Measurements from ENCODE around the gene CAPZA1. TPM values are rescaled to one million over a fixed set of nuclear protein-coding genes. Genes with fewer than 3 reads are reported as not detected.
"Not testable (repeated sequence)": the region's sequence is repeated elsewhere in the genome, so short reads cannot be mapped to it uniquely, and the experiment has no call there.

The CAPZA1 gene
- total RNA-seq, 2 experiments from 2014 or later: 234 TPM

DNA sequence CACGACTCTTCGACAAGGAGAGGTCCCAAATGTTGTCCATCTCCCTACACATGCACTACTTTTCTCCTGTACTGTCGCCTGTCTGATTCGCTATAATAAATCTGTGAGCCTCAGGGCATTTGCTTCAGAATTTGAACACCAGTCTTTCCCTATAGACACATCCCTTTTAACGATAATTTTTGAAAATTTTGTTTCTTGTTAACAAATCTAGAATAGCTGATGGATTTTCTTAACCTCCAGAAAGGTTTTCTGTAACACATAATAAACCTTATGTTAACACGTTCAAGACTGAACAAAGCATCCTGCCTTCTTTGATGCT, 704 bp downstream of the CAPZA1 start:
- H3K9me2 ChIP-seq (ENCODE audit: insufficient read depth, low read length): no peaks in the 10 kb centered on the region
- ChIA-PET CTCF (ENCODE audit: unreplicated experiment) (no interaction called here), POLR2A (interaction anchor here (0.9 to 1.6 kb wide), 4 partner anchors 17 to 89 kb away, joined by 3 to 7 read pairs (median 4); no protein-coding TSS in a partner anchor)
- H3K4me1 ChIP-seq (ENCODE audit: insufficient read depth, low read length, poor library complexity, severe bottlenecking): peaks cover 36% of the 10 kb centered on the region
- H3K4me2 ChIP-seq (ENCODE audit: low read length): peak overlapping the region; percentile 94
- H3K27ac ChIP-seq (ENCODE audit: low read depth, low read length, poor library complexity, severe bottlenecking): peak overlapping the region; percentile 93
- peaks cover 25% of the 10 kb centered on the region for H4K20me1 ChIP-seq (ENCODE audit: insufficient read depth, low read length)
- peaks cover 75% of the 10 kb centered on the region for H3K79me2 ChIP-seq (ENCODE audit: insufficient read depth, low read depth, low read length)
- H3K36me3 ChIP-seq (ENCODE audit: insufficient read depth, low read length): peaks cover 26% of the 10 kb centered on the region
- no peak for TF ChIP-seq EZH2phosphoT487 (IDR thresholded peaks at IDR 0.05; ENCODE audit: borderline replicate concordance, low read depth, low read length)
- TF ChIP-seq, protein P1, sequence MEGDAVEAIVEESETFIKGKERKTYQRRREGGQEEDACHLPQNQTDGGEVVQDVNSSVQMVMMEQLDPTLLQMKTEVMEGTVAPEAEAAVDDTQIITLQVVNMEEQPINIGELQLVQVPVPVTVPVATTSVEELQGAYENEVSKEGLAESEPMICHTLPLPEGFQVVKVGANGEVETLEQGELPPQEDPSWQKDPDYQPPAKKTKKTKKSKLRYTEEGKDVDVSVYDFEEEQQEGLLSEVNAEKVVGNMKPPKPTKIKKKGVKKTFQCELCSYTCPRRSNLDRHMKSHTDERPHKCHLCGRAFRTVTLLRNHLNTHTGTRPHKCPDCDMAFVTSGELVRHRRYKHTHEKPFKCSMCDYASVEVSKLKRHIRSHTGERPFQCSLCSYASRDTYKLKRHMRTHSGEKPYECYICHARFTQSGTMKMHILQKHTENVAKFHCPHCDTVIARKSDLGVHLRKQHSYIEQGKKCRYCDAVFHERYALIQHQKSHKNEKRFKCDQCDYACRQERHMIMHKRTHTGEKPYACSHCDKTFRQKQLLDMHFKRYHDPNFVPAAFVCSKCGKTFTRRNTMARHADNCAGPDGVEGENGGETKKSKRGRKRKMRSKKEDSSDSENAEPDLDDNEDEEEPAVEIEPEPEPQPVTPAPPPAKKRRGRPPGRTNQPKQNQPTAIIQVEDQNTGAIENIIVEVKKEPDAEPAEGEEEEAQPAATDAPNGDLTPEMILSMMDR (conservative IDR thresholded peaks at IDR 0.05; ENCODE audit: low read length): no peak
- no peak overlapping the region for H2AFZ ChIP-seq (ENCODE audit: low read length)
- TSS peak; percentile 69 for BruUV-seq (replicated peaks)
- peak overlapping the region; percentile 86 for H3K4me3 ChIP-seq (ENCODE audit: low read depth, low read length, poor library complexity, severe bottlenecking)
- intact Hi-C loops (cut with micrococcal nuclease; ENCODE audit: unreplicated experiment): loop anchor here (1.0 to 10.0 kb wide), 2 partner anchors 81 to 334 kb away; partner anchors contain the start of gene SLC16A1
- H3K9me3 ChIP-seq (ENCODE audit: low read length): no peaks in the 10 kb centered on the region
- no peak for DNase-seq (ENCODE audit: low spot score)

DNA sequence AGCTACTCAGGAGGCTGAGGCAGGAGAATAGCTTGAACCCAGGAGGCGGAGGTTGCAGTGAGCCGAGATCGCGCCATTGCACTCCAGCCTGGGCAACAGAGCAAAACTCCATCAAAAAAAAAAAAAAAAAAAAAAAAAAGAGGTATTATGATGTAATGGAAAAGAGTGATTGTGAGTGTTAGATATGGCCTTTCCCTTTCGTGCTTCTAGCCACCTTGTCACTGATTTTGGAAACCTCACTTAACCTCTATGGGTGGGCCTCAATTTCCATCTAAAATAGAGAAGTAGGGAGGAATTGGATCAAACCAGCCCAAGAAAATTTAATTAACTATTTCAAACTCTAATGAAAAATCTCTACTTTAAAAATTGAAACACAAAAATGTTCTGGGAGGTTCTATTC, 4.9 kb downstream of the CAPZA1 start:
- BruUV-seq (replicated peaks); H3K9me3 ChIP-seq (ENCODE audit: low read length); H3K4me3 ChIP-seq (ENCODE audit: low read depth, low read length, poor library complexity, severe bottlenecking); CTCF ChIA-PET (ENCODE audit: unreplicated experiment); H3K27ac ChIP-seq (ENCODE audit: low read depth, low read length, poor library complexity, severe bottlenecking); H3K9me2 ChIP-seq (ENCODE audit: insufficient read depth, low read length); DNase-seq (ENCODE audit: low spot score); H2AFZ ChIP-seq (ENCODE audit: low read length): not testable (repeated sequence)
- Histone ChIP-seq H3K79me2 (ENCODE audit: insufficient read depth, low read depth, low read length) (peaks cover 99% of the 10 kb centered on the region), H3K4me2 (ENCODE audit: low read length) (peak overlapping the region; percentile 0; the same call in 1 of the 2 replicates), H3K4me1 (ENCODE audit: insufficient read depth, low read length, poor library complexity, severe bottlenecking) (peaks cover 54% of the 10 kb centered on the region), H3K36me3 (ENCODE audit: insufficient read depth, low read length) (peaks cover 56% of the 10 kb centered on the region), H4K20me1 (ENCODE audit: insufficient read depth, low read length) (peaks cover 62% of the 10 kb centered on the region)
- intact Hi-C loops (cut with micrococcal nuclease; ENCODE audit: unreplicated experiment): loop anchor here (10.0 kb wide), 1 partner anchor 330 kb away; the partner anchor contains the start of gene SLC16A1
- POLR2A ChIA-PET: interaction anchor here (0.7 kb wide), 1 partner anchor 9 kb away, joined by 3 read pairs; no protein-coding TSS in a partner anchor

DNA sequence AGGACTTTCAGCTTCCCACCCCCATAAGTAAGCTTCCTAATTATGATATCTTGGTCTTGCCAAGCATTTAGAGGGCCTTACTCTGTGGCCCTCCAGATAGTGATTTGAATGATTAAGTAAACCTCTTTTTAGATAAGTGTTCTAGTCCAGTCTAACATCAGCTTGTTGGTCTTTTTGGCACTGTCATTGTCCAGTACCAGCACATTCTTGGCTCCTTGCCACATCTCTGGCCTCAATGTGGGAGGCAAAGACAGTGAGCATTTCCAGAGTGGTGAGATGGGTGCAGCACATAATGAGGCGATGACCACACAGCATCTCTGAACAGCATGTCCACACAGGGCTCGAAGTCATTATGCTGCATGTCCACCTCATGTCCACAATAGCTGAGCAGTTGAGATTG, 6.1 kb downstream of the CAPZA1 start:
- no TSS peak for BruUV-seq (replicated peaks)
- Histone ChIP-seq H3K79me2 (ENCODE audit: insufficient read depth, low read depth, low read length) (peaks cover 100% of the 10 kb centered on the region), H3K4me2 (ENCODE audit: low read length) (no peak overlapping the region), H3K4me3 (ENCODE audit: low read depth, low read length, poor library complexity, severe bottlenecking) (no peak overlapping the region), H4K20me1 (ENCODE audit: insufficient read depth, low read length) (peaks cover 62% of the 10 kb centered on the region), H3K36me3 (ENCODE audit: insufficient read depth, low read length) (peaks cover 62% of the 10 kb centered on the region), H3K9me3 (ENCODE audit: low read length) (no peaks in the 10 kb centered on the region), H3K4me1 (ENCODE audit: insufficient read depth, low read length, poor library complexity, severe bottlenecking) (peaks cover 54% of the 10 kb centered on the region), H3K27ac (ENCODE audit: low read depth, low read length, poor library complexity, severe bottlenecking) (no peak overlapping the region), H3K9me2 (ENCODE audit: insufficient read depth, low read length) (no peaks in the 10 kb centered on the region), H2AFZ (ENCODE audit: low read length) (no peak overlapping the region)
- DNase-seq (ENCODE audit: low spot score): no peak
- intact Hi-C loops (cut with micrococcal nuclease; ENCODE audit: unreplicated experiment): loop anchor here (10.0 kb wide), 1 partner anchor 329 kb away; the partner anchor contains the start of gene SLC16A1
- ChIA-PET CTCF (ENCODE audit: unreplicated experiment) (no interaction called here), POLR2A (interaction anchor here (0.6 to 1.7 kb wide), 3 partner anchors 10 to 173 kb away, joined by 3 to 5 read pairs (median 3); no protein-coding TSS in a partner anchor)
- TF ChIP-seq, protein P1 (conservative IDR thresholded peaks at IDR 0.05; ENCODE audit: low read length): no peak
- no peak for TF ChIP-seq EZH2phosphoT487 (IDR thresholded peaks at IDR 0.05; ENCODE audit: borderline replicate concordance, low read depth, low read length)

All from OCI-LY7 (cell line).